Sigmoid colon (tissue), 7 donors: Measurements from ENCODE around the gene AMBP. TPM values are rescaled to one million over a fixed set of nuclear protein-coding genes. Genes with fewer than 3 reads are reported as not detected.

ENCODE experiments used
- DNase-seq: peaks from one replicate; pipeline ENCODE4 v3.0.0-alpha.2; 2019
- H3K27ac ChIP-seq, 4 donors: fragments of 200-600 bp; sonication (generic); one replicate each; pipeline ENCODE4 v1.5.1; 2016 to 2019; ENCODE audit warnings: mild to moderate bottlenecking in 1 of 4
- H3K27me3 ChIP-seq, 3 donors: fragments of 200-600 bp; sonication (generic); one replicate each; pipeline ENCODE4 v1.5.1; 2019; ENCODE audit warnings: mild to moderate bottlenecking in 1 of 3
- H3K36me3 ChIP-seq, 4 donors: fragments of 200-600 bp; sonication (generic); one replicate each; pipeline ENCODE4 v1.5.1; 2016 to 2019
- H3K4me1 ChIP-seq, 4 donors: fragments of 200-600 bp; sonication (generic); one replicate each; pipeline ENCODE4 v1.5.1; 2017 to 2019
- H3K4me3 ChIP-seq, 4 donors: fragments of 200-600 bp; sonication (generic); one replicate each; pipeline ENCODE4 v1.5.1; 2017 to 2019; ENCODE audit warnings: mild to moderate bottlenecking in 2 of 4, moderate library complexity in 1 of 4
- H3K9me3 ChIP-seq, 4 donors: fragments of 200-600 bp in 3 of 4; sonication (generic) in 3 of 4; one replicate each; pipeline versions ENCODE4 v1.5.1 to v1.6.1; 2013 to 2019
- CTCF ChIP-seq, 4 experiments: fragments of 450-650 bp in 3 of 4; fragments of 200-600 bp in 1 of 4; IDR thresholded peaks; one replicate each; pipeline ENCODE4 v1.5.1; 2016 to 2019; ENCODE audit warnings: antibody characterized with exemption in 4 of 4, mild to moderate bottlenecking in 3 of 4, moderate library complexity in 2 of 4
- EP300 ChIP-seq, 4 donors: sonication (generic); formaldehyde crosslinking; IDR thresholded peaks; one replicate each; pipeline ENCODE4 v1.6.1; 2017; ENCODE audit warnings: antibody characterized with exemption in 4 of 4
- POLR2A ChIP-seq, 2 donors: fragments of 450-650 bp; IDR thresholded peaks; one replicate each; pipeline ENCODE4 v1.6.1; 2016; ENCODE audit warnings: antibody characterized with exemption in 2 of 2, mild to moderate bottlenecking in 2 of 2, moderate library complexity in 2 of 2
- POLR2AphosphoS5 ChIP-seq, 4 donors: sonication (generic); formaldehyde crosslinking; IDR thresholded peaks; one replicate each; pipeline ENCODE4 v1.6.1; 2017; ENCODE audit warnings: antibody characterized with exemption in 4 of 4
- WGBS, 2 donors: extraction: QIAGEN DNeasy Blood & Tissue Kit; methylation state at CpG; one replicate each; pipeline ENCODE4 v1.1.7; 2013; 5-methylcytosine and 5-hydroxymethylcytosine counted together
- intact Hi-C: fragments of 100-400 bp; cut with DNase I; formaldehyde crosslinking; loops from one replicate; pipeline ENCODE4 v1.15.1; 2023
- polyA plus RNA-seq, 3 donors: library from polyadenylated mRNA; stranded (reverse); fragments of 200-250 nt; gene quantifications; one replicate each; pipeline ENCODE4 v1.2.3, GENCODE V29; 2013
- total RNA-seq, 4 donors: library from RNA; depleted of rRNA; stranded (reverse); fragments of >200 nt; gene quantifications; one replicate each; pipeline ENCODE4 v1.1.0, GENCODE V29; 2016
- donor health status: healthy with polysubstance abuse.
- donor health status: Bipolar disorder and iron deficiency.
- donor health status: healthy.

AMBP gene
- total and polyA plus RNA-seq, 7 donors = 0.66 TPM; not detected in 6

- Histone ChIP-seq H3K9me3 (peaks cover 0 to 17% (median 0%) of the 10 kb centered on the region in 4 donors), H3K27me3 (no peaks in the 10 kb centered on the region), H3K4me3 (no peak overlapping the region), H3K4me1 (no peaks in the 10 kb centered on the region), H3K36me3 (peaks cover 0 to 13% (median 2%) of the 10 kb centered on the region in 4 donors), H3K27ac (no peak overlapping the region)
- intact Hi-C loops = no loop called here
- 92 to 93% methylated on average over 3 of the region's 3 CpGs for WGBS, 2 donors
- DNase-seq = no peak
- no peak for TF ChIP-seq EP300 (IDR thresholded peaks at IDR 0.05)
- TF ChIP-seq CTCF (IDR thresholded peaks at IDR 0.05) = no peak
- no peak for TF ChIP-seq POLR2AphosphoS5 (IDR thresholded peaks at IDR 0.05)
- TF ChIP-seq POLR2A (IDR thresholded peaks at IDR 0.05) = no peak
Measured at GRCh38 chr9:114025196-114025753, 52.8 kb downstream of the AMBP start.

GRCh38 chr9:114023961-114024360, 54.1 kb downstream of the AMBP start:
- no peaks in the 10 kb centered on the region for H3K4me1 ChIP-seq
- TF ChIP-seq POLR2A (IDR thresholded peaks at IDR 0.05) (no peak), CTCF (IDR thresholded peaks at IDR 0.05) (no peak), EP300 (IDR thresholded peaks at IDR 0.05) (no peak), POLR2AphosphoS5 (IDR thresholded peaks at IDR 0.05) (no peak)
- H3K27ac ChIP-seq = no peak overlapping the region
- H3K27me3 ChIP-seq = no peaks in the 10 kb centered on the region
- WGBS, 2 donors = 91 to 97% methylated on average over 1 of the region's 1 CpG
- peaks cover 0 to 20% (median 2%) of the 10 kb centered on the region in 4 donors for H3K9me3 ChIP-seq
- no peak for DNase-seq
- H3K36me3 ChIP-seq = peaks cover 0 to 24% (median 3%) of the 10 kb centered on the region in 4 donors
- H3K4me3 ChIP-seq = no peak overlapping the region
- intact Hi-C loops = no loop called here

- intact Hi-C loops = no loop called here
- WGBS, 2 donors = 32 to 60% methylated on average over 3 of the region's 3 CpGs
- Histone ChIP-seq H3K4me1 (no peaks in the 10 kb centered on the region), H3K9me3 (peaks cover 0 to 20% (median 2%) of the 10 kb centered on the region in 4 donors), H3K27me3 (no peaks in the 10 kb centered on the region), H3K36me3 (peaks cover 0 to 48% (median 3%) of the 10 kb centered on the region in 4 donors), H3K4me3 (no peak overlapping the region), H3K27ac (no peak overlapping the region)
- no peak for TF ChIP-seq EP300 (IDR thresholded peaks at IDR 0.05)
- TF ChIP-seq CTCF (IDR thresholded peaks at IDR 0.05) = no peak
- DNase-seq = no peak
Measured at GRCh38 chr9:114021578-114021977, 56.5 kb downstream of the AMBP start.

- no peaks in the 10 kb centered on the region for H3K27me3 ChIP-seq
- peaks cover 0 to 12% (median 2%) of the 10 kb centered on the region in 4 donors for H3K9me3 ChIP-seq
- 84 to 91% methylated on average over 6 of the region's 6 CpGs for WGBS, 2 donors
- H3K4me1 ChIP-seq = no peaks in the 10 kb centered on the region
- H3K4me3 ChIP-seq = no peak overlapping the region
- H3K36me3 ChIP-seq = peaks cover 0 to 51% (median 1%) of the 10 kb centered on the region in 4 donors
- peak; percentile 48 for DNase-seq
- intact Hi-C loops = no loop called here
- TF ChIP-seq EP300 (IDR thresholded peaks at IDR 0.05) (no peak), POLR2AphosphoS5 (IDR thresholded peaks at IDR 0.05) (no peak), POLR2A (IDR thresholded peaks at IDR 0.05) (no peak)
- no peak overlapping the region for H3K27ac ChIP-seq
Measured at GRCh38 chr9:114017741-114018715, 60.1 kb downstream of the AMBP start.
